ENCODE data around the gene HSDL1.

GRCh38 chr16:84093879-84094270 lies 51.1 kb downstream of the HSDL1 start:
- TF ChIP-seq, protein P1, sequence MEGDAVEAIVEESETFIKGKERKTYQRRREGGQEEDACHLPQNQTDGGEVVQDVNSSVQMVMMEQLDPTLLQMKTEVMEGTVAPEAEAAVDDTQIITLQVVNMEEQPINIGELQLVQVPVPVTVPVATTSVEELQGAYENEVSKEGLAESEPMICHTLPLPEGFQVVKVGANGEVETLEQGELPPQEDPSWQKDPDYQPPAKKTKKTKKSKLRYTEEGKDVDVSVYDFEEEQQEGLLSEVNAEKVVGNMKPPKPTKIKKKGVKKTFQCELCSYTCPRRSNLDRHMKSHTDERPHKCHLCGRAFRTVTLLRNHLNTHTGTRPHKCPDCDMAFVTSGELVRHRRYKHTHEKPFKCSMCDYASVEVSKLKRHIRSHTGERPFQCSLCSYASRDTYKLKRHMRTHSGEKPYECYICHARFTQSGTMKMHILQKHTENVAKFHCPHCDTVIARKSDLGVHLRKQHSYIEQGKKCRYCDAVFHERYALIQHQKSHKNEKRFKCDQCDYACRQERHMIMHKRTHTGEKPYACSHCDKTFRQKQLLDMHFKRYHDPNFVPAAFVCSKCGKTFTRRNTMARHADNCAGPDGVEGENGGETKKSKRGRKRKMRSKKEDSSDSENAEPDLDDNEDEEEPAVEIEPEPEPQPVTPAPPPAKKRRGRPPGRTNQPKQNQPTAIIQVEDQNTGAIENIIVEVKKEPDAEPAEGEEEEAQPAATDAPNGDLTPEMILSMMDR (IDR thresholded peaks at IDR 0.05 in 2 of 3, conservative IDR thresholded peaks at IDR 0.05 in 1 of 3; ENCODE audit: control insufficient read depth in 2 of 3, extremely low read depth in 1 of 3, insufficient read depth in 1 of 3, low read depth in 3 of 3, low read length in 3 of 3) = no peak
- no peak for TF ChIP-seq RFX5 (IDR thresholded peaks at IDR 0.05; ENCODE audit: low read depth, low read length)
